GM18909 (cell line): ENCODE measurements around the gene VSIG10L.

Source experiments
- ATAC-seq: cut with Tn5 transposase; IDR thresholded peaks from one replicate; pipeline ENCODE4 v1.9.1; 2021; ENCODE audit warnings: mild to moderate bottlenecking; ENCODE audit not compliant: unreplicated experiment, poor library complexity

The VSIG10L gene

GRCh38 chr19:51365965-51366388 is 24.0 kb upstream of the VSIG10L start, which contains the start of gene ETFB:
Gene ETFB, minus strand, starts transcription at chr19:51366388. Its CDS starts 62 bp downstream, at chr19:51366326.
- no peak for ATAC-seq

DNA sequence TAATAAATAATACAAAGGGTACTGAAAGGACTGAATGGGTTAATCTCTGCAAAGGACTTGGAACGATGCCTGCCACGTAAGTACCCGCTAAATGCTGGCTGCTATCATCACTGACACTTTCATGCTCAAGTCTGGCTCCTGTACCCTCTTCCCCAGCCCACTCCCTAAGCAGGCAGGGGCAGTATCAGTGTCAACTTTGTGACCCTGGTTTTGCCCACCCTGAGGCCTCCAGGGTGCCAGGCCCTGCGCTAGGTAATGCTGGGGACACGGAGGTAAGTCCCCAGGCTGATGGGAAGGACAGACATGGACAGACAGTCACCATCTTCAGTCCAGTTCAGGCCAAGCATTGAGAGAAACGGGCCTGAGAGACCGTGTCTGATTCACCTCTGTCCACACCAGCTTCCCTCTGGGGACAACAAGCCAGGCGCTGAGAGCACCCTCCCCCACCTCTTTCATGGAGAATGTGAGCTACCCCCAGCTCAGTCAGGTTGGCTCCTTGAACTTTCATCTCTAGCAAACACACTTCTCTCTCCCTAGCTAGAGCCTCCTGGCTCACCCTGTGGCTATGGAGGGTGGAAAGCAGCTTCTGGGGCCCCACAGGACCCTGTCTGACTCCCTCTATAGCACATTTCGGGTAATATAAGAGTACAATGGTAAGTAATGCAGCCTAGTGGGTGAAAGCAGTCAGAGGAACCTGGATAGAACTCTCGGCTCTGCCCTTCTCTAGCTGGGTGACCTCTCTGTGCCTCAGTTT is 23.4 kb upstream of the VSIG10L start:
- ATAC-seq = no peak

GRCh38 chr19:51364200-51365106 is 22.5 kb upstream of the VSIG10L start:
- no peak for ATAC-seq

DNA sequence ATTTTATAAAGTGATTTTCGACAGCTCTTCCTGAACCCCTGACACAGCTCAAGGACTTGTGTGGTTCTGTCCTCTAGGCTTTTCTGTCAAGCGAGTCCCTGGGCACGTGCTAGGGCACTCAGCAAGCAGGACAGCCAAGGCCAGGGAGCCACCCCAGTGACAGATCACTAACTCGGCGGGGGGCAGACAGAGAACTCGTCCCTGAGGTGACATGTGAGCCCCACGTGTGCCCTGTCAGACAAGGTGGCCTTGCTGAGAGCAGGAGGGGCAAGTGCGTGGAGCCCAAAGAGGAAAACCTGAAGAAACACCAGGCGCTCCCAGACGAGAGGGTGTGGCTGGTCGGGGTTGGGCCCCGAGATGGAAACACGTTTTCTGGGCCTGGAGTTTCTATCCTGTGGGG is 19.3 kb upstream of the VSIG10L start:
- no peak for ATAC-seq

GRCh38 chr19:51359294-51359693 is 17.4 kb upstream of the VSIG10L start:
- ATAC-seq = no peak

DNA sequence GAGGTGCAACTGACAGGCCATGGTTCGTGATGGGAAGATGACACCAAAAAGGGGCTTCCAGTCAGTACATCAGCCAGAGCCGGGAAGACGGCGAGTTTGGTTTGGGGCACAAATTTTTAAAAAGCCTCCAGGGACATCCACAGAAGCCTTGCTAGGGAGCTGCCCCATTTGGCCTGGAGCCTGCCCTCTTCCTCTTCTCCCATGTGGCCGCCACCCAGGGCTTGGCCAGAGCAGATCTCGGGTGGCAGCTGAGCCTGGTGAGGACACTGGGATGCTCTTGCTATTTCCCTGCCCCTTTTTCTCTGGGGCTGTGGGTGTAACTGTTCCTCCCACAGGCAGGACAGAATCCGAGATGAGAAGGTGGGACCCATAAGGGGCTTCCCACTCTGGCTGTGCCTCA is 16.0 kb upstream of the VSIG10L start:
- ATAC-seq = no peak

DNA sequence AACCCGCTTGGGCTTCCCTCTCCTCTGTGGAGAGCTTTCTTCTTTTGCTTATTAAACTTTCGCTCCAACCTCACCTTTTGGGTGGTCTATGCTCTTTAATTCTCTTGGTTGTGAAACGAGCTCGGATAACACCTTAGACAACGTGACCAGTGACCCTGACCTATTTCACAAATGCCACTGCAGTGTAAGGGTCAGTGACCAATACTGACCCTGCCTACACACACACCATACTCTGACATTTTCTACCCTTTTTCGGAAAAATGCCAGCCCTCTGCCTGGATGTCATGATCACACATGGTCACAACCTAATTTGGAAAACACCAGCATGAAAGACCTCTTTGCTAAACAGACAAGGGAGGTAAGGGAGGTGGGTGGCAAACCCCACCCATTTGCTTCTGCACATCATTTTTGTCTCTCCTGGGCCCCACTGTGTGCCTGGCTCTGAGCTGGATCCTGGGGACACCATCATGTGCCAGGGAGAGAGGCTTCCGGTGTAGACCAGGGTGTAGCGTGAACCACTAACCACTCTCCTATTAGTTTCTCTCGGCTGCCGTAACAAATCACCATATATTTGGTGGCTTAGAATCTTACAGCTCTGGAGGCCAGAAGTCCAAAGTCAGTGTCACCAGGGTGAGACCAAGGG is 14.3 kb upstream of the VSIG10L start:
- no peak for ATAC-seq

DNA sequence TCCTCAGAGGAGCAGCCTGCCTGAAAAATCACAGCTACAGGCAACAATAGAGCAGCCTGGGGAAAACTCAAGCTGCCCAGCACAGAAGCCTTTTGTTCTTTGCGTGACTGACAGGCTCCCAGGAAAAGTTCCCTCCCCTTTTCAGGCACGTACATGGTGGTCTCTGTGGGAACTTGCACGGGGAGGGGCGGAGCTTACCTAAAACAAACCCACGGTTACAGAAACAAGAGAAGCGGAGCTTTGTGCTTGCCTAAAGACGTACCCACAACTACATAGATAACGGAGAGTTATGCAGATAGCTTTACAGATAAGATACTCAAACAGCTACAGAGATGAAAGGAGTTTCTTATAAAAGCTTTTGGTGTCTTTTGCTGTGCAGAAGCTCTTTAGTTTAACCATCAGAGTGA is 12.8 kb upstream of the VSIG10L start:
- no peak for ATAC-seq

- no peak for ATAC-seq
Observed at GRCh38 chr19:51354103-51354741, 12.3 kb upstream of the VSIG10L start.

DNA sequence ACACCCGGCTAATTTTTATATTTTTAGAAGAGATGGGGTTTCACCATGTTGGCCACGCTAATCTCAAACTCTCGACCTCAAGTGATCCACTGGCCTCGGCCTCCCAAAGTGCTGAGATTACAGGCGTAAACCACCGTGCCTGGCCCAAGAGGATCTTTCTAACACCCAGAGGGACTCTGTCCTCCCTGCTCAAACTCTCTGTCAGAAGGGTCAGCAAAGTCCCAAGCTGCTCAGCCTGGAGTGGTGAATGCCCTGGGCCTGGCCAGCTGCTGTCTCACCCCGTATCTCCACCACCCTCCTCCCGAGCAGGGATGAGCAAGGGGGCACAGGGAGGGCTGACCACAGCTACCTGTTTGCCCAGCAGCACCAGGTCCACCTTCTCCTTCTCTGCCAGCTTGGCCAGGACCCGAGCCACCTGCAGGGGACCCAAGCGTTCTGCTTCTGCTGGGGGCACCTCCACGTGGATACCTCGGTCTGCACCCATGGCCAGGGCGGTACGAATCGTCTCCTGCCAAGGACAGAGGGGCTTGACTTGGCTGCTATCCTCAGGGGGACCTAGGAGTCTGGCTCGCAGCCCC is 10.9 kb upstream of the VSIG10L start:
- no peak for ATAC-seq

DNA sequence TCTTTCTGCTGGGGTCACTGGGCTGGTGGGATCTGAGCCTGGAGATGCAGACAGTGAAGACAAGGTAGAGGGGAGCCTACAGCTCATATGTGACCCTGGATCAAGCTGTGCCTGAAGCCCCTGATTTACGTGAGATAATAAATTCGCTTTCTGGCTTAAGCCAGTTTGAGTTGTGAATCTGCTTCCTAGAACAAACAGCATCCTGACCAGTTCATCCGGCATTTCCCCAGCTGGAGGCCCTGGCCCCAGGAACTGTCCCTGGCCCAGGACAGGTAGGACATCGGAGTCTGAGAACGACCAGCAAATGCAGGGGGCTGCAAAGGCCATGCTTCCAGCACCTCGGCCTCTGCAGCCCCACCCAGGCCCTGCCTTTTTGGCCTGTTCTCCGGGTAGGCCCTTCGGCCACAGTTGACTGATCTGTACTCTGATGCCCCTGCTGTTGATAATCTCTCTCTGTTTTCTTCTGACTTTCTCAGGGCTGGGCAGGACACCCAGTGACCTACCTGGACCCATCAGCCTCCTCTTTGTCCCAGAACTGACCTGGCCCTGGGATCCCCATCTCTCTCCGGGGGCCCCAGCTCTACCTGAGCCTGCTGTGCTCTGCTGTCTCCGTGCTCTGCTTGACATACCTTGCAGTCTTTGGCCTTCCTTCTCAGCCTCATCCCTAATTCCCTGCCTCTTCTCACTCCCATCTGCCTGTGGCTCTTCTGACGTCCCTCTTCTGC is 9.5 kb upstream of the VSIG10L start:
- ATAC-seq = no peak

DNA sequence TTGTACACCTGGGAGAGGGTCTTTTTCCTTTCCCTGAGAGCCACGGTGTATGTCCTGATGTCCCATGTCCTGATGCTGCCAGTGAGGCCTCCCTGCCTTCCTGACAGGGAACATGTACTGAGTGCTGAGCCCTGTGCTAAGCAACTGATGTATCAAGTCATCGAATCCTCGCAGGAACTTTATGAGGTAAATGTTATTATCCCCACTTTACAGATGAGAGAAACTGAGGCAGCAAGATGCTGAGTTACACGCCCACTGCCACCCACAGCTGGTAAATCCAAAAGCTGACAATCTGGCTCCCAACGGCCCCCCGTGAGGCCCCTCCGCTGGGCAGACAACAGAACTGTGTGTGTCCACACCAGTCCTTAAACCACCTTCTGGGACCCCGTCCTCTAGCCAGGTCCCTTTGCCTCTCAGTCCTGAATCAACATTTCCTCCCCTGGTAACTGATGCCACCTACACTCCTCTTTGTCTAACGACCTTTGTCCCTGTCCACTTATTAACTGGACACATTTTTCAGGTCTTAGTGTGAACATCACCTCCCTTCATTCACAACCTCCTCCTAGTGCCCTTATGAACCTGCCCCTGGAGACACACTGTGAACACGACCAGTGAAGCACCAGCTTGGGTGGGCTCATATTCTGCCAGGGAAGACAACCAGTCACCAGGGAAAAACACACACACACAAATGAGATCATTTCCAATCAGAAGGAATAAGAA is 5.4 kb upstream of the VSIG10L start:
- ATAC-seq = no peak

DNA sequence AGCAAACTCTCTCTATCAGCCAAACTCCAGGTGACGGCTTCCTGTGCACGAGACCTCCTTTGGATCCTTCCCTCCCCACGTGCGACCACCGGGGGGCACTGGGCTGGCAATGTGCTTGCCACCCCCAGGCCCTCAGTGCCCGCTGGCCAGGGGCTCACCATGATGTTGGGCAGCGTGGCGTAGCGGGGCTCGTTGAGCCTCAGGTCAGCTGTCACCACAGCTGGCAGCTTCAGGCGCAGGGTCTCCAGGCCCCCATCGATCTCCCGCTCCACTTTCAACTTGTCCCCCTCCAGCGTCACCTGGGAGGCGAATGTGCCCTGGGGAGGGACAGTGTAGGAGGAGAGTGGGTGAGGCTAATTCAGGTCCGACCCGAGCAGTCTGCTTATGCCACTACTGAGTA is 4.8 kb upstream of the VSIG10L start:
- no peak for ATAC-seq

- ATAC-seq = no peak
Observed at GRCh38 chr19:51345076-51345620, 3.2 kb upstream of the VSIG10L start.

GRCh38 chr19:51342631-51343569 is 961 bp upstream of the VSIG10L start:
- no peak for ATAC-seq

GRCh38 chr19:51341066-51341465 is 873 bp downstream of the VSIG10L start:
- no peak for ATAC-seq
